GM20000 (cell line): ENCODE measurements around the gene RNU6-9.
"Not testable (repeated sequence)": the region's sequence is repeated elsewhere in the genome, so short reads cannot be mapped to it uniquely, and the experiment has no call there.

Experiments
- DNase-seq: peaks from one replicate; pipeline ENCODE4 v3.0.0; 2012; ENCODE audit warnings: low spot score
- TF ChIP-seq, protein P1 (sequence below): IDR thresholded peaks from 2 replicates; pipeline ENCODE4 v1.5.1; 2012; ENCODE audit warnings: mild to moderate bottlenecking, control low read depth; ENCODE audit errors: extremely low read depth, missing control alignments

Gene RNU6-9

DNA sequence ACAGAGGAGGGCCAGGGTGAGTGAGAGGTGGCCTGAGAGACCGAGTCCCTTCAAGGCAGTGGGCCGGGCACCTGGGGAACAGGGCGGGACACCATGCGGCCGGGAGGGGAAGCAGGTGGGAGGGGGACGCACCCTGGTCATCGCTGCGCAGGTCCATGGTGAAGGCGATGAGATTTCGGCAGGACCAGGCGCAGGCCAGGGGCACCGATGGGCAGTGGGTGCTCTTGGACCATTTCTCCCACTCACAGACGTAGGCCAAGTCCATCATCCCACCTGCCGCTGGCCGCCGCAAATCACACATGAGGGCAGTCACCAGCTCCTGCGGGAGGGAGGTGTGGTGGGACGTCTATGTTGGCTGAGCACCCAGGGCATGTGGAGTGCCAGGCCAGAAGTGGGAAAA is 2.5 kb upstream of the RNU6-9 start:
- no peak for DNase-seq
- TF ChIP-seq, protein P1, sequence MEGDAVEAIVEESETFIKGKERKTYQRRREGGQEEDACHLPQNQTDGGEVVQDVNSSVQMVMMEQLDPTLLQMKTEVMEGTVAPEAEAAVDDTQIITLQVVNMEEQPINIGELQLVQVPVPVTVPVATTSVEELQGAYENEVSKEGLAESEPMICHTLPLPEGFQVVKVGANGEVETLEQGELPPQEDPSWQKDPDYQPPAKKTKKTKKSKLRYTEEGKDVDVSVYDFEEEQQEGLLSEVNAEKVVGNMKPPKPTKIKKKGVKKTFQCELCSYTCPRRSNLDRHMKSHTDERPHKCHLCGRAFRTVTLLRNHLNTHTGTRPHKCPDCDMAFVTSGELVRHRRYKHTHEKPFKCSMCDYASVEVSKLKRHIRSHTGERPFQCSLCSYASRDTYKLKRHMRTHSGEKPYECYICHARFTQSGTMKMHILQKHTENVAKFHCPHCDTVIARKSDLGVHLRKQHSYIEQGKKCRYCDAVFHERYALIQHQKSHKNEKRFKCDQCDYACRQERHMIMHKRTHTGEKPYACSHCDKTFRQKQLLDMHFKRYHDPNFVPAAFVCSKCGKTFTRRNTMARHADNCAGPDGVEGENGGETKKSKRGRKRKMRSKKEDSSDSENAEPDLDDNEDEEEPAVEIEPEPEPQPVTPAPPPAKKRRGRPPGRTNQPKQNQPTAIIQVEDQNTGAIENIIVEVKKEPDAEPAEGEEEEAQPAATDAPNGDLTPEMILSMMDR = no peak

DNA sequence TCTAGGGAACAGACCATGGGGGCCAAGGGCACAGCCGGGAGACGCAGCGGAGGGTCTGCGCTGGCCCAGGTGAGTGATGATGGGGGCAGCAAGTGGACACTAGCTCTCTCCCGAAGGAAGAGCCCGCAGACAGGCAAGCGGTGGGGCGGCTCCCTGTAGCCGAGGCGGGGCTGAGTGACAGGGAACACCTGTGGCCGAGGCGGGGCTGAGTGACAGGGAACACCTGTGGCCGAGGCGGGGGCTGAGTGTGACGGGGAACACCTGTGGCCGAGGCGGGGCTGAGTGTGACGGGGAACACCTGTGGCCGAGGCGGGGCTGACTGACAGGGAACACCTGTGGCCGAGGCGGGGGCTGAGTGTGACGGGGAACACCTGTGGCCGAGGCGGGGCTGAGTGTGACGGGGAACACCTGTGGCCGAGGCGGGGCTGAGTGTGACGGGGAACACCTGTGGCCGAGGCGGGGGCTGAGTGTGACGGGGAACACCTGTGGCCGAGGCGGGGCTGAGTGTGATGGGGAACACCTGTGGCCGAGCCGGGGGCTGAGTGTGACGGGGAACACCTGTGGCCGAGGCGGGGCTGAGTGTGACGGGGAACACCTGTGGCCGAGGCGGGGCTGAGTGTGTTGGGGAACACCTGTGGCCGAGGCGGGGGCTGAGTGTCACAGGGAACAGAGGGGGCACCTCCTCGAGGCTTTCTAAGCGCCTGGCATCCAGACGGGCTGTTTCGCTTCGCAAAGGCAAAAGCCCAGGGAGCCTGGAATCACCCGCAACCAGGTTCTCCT is 1.7 kb upstream of the RNU6-9 start:
- DNase-seq = not testable (repeated sequence)

DNA sequence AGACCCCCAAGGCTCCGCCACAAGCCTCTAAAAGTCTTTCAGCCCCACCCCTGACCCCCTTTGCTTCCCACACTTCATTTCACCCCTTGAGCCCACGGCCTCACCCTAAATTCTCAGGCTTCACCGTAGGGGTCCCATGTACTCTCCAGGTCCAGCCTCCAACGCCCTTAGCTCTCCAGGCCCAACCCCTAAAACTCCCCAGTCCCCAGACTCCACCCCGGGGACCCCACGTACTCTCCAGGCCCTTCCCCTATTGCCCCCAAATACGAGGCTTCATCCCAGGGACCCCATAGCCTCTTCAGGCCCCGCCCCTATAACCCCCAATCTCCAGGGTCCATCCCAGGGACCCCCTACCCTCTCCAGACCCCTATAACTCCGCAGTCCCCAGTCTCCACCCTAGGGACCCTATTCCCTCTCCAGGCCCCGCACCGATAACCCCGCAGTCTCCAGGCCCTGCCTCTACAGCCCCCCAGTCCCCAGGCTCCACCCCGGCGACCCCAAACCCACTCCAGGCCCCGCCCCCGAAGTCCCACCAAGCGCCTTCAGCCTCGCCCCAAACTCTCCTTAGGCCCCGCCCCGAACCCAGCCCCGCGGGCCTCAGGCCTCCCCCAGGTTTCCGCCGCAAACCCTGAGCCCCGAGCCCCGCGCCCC is 916 bp upstream of the RNU6-9 start:
- peak; percentile 74 for DNase-seq
- TF ChIP-seq, protein P1 = no peak

DNA sequence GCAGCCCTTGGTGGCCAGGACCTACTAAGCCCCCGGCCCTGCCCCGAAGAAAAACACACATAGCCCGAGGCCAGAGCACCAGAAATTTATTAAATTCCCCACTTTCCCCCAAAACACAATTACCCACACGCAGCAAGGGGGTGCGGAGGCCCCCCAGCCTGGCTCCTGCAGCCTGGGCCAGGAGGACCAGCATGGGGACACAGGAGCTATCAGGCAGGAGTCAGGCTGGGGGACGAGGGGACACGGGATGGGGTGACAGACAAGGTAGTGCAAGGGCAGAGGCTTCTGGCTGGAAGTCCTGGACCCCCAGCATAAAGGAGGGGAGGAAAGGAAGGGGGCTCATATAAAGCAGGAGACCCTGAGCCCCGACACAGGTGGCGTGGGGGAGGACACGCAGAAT is 3.1 kb downstream of the RNU6-9 start:
- no peak for DNase-seq

DNA sequence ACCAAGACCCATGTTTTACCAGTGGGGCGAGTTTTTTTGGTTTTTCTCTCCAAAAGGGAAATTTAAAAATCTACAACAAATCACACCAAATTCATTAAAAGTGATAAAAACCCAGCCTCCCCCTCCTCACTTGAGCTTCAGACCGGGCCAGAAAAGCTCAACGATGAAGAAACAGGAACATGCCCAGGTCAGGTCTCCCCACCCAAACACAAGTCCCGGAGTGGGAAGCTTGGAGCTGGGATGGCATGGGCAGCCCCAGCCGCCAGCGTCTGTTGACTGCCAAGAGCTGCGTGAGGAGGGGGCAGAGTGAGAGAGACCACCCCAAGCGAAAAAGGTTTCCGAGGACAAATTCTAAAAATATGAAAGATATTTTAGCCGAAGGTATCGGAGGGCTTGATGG is 3.7 kb downstream of the RNU6-9 start:
- TF ChIP-seq, protein P1 = no peak
- no peak for DNase-seq

More for the DNA sequence above, 3.1 kb downstream of the RNU6-9 start:
- TF ChIP-seq, protein P1 = no peak

DNA sequence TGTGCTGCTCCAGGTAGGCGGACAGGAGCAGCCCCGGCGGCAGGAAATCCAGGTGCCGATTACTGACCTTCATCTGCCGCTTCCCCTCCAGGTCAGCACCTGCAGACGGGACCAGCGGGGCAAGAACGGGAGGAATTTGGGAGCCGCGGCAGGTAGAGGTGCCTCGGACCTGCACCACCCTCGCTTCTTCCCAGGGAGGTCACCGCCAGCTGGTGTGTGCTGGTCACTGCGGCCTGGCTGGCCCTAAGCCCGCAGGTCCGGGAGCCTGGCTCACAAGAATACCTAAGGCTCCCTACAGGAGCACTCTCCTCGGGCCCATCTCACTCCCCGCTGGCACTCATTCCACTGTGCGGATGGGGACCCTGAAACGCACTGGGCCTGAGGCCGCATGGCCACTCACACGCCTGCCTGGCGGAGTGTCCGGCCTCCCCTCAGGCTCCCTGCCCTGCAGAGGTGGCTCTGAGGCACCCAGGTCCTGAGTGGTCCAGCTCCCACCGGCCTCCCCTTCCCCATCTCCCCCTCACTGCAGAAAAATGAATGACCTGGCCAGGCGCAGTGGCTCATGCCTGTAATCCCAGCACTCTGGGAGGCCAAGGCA is 4.3 kb downstream of the RNU6-9 start:
- no peak for DNase-seq

DNA sequence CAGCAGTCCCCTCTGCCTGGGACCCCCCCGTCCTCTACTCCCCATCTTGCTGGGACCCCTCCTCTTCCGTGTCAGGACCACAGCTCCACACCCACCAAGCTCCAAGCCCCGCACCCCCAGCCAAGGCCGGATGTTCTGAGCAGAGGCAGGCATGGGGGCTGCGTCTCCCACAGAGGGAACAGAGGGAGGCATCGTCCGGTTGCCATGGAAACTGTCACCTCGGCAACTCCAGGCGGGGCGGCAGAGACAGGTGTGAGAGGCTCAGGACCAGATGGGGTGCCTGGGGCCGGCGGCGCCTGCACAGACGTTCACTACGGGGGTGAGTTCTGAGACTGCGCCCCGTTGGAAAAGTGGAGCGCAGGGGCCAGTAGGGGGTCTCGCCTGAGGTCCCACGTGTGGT is 5.4 kb downstream of the RNU6-9 start:
- TF ChIP-seq, protein P1 = no peak
- DNase-seq = no peak

More for the DNA sequence above, 4.3 kb downstream of the RNU6-9 start:
- TF ChIP-seq, protein P1 = no peak
